ENCODE measurements around the gene CCZ1. TPM values are rescaled to one million over a fixed set of nuclear protein-coding genes. Genes with fewer than 3 reads are reported as not detected.
"Not testable (repeated sequence)": the region's sequence is repeated elsewhere in the genome, so short reads cannot be mapped to it uniquely, and the experiment has no call there.

CCZ1 gene
- total and polyA plus RNA-seq, 9 of the 15 experiments (the other 6 are each of a cell fraction or from before 2014, with no cell fraction given) = 34.5 to 94.6 (median 78.1) TPM

DNA sequence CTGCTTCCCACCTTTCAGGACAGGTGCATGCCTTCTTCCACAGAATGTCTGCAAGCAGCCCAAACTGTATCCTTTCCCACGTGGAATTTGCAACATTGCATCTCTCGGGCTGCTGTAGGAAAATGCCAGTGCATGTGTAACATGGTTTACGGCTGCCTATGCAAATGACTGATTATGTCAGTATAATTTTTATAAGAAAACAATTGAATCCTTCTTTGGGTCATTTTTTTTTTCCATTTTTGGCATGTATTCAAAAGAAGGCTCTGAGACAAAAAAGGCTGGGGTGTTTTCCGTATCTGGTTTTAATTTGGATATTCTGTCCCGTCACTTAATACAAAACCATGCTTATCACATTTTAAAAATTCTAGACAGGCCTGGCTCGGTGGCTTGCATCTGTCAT, 18.4 kb upstream of the CCZ1 start:
- DNase-seq (ENCODE audit: extremely low read depth in 1 of 4, low spot score in 3 of 4); H3K27me3 ChIP-seq (ENCODE audit: control insufficient read depth in 2 of 2, insufficient read depth in 2 of 2, low read length in 2 of 2); H3K4me3 ChIP-seq; H3K9ac ChIP-seq (ENCODE audit: insufficient read depth in 1 of 2, low read depth in 2 of 2, low read length in 2 of 2); POLR2A ChIA-PET; H3K27ac ChIP-seq (ENCODE audit: extremely low read depth, low read depth, low read length); BruUV-seq (replicated peaks); ATAC-seq; H3K79me2 ChIP-seq (ENCODE audit: control insufficient read depth, insufficient read depth, low read length); H3K9me1 ChIP-seq (ENCODE audit: control insufficient read depth, insufficient read depth, low read length); H3K36me3 ChIP-seq (ENCODE audit: control insufficient read depth, insufficient read depth, low read length); H3K9me3 ChIP-seq (replicated peaks; ENCODE audit: control insufficient read depth, insufficient read depth, low read depth, low read length); FAIRE-seq; H3K4me1 ChIP-seq (replicated peaks in 1 of 2; ENCODE audit: control insufficient read depth in 2 of 2, insufficient read depth in 2 of 2, low read length in 2 of 2); H2AFZ ChIP-seq (ENCODE audit: low read depth, low read length); intact Hi-C loops (cut with micrococcal nuclease); H4K20me1 ChIP-seq (replicated peaks; ENCODE audit: control insufficient read depth, insufficient read depth, low read length); H3K4me2 ChIP-seq (ENCODE audit: insufficient read depth, low read length); in situ Hi-C loops (cut with MboI); CTCF ChIA-PET (ENCODE audit: low intra/inter-chr PET ratio): not testable (repeated sequence)
- 31% methylated on average over 6 of the region's 6 CpGs for WGBS (ENCODE audit: insufficient coverage, low coverage, missing lambda C conversion rate)

GRCh38 chr7:5884431-5884830, 14.1 kb upstream of the CCZ1 start:
- FAIRE-seq; BruUV-seq (replicated peaks); H4K20me1 ChIP-seq (replicated peaks; ENCODE audit: control insufficient read depth, insufficient read depth, low read length); H3K9me3 ChIP-seq (replicated peaks; ENCODE audit: control insufficient read depth, insufficient read depth, low read depth, low read length); H3K27ac ChIP-seq (ENCODE audit: extremely low read depth, low read depth, low read length); H2AFZ ChIP-seq (ENCODE audit: low read depth, low read length); H3K9me1 ChIP-seq (ENCODE audit: control insufficient read depth, insufficient read depth, low read length); CTCF ChIA-PET (ENCODE audit: low intra/inter-chr PET ratio); in situ Hi-C loops (cut with MboI); H3K4me3 ChIP-seq; H3K4me1 ChIP-seq (replicated peaks in 1 of 2; ENCODE audit: control insufficient read depth in 2 of 2, insufficient read depth in 2 of 2, low read length in 2 of 2); H3K4me2 ChIP-seq (ENCODE audit: insufficient read depth, low read length); DNase-seq (ENCODE audit: extremely low read depth in 1 of 4, low spot score in 3 of 4); H3K36me3 ChIP-seq (ENCODE audit: control insufficient read depth, insufficient read depth, low read length); ATAC-seq; intact Hi-C loops (cut with micrococcal nuclease); H3K27me3 ChIP-seq (ENCODE audit: control insufficient read depth in 2 of 2, insufficient read depth in 2 of 2, low read length in 2 of 2); H3K79me2 ChIP-seq (ENCODE audit: control insufficient read depth, insufficient read depth, low read length); H3K9ac ChIP-seq (ENCODE audit: insufficient read depth in 1 of 2, low read depth in 2 of 2, low read length in 2 of 2); POLR2A ChIA-PET: not testable (repeated sequence)
- 21% methylated on average over 4 of the region's 5 CpGs for WGBS (ENCODE audit: insufficient coverage, low coverage, missing lambda C conversion rate)

- H3K9ac ChIP-seq (ENCODE audit: insufficient read depth in 1 of 2, low read depth in 2 of 2, low read length in 2 of 2); intact Hi-C loops (cut with micrococcal nuclease); BruUV-seq (replicated peaks); H2AFZ ChIP-seq (ENCODE audit: low read depth, low read length); H3K9me3 ChIP-seq (replicated peaks; ENCODE audit: control insufficient read depth, insufficient read depth, low read depth, low read length); DNase-seq (ENCODE audit: extremely low read depth in 1 of 4, low spot score in 3 of 4); CTCF ChIA-PET (ENCODE audit: low intra/inter-chr PET ratio); H3K36me3 ChIP-seq (ENCODE audit: control insufficient read depth, insufficient read depth, low read length); H3K4me2 ChIP-seq (ENCODE audit: insufficient read depth, low read length); in situ Hi-C loops (cut with MboI); FAIRE-seq; POLR2A ChIA-PET; H3K4me1 ChIP-seq (replicated peaks in 1 of 2; ENCODE audit: control insufficient read depth in 2 of 2, insufficient read depth in 2 of 2, low read length in 2 of 2); H3K27ac ChIP-seq (ENCODE audit: extremely low read depth, low read depth, low read length); ATAC-seq; H3K27me3 ChIP-seq (ENCODE audit: control insufficient read depth in 2 of 2, insufficient read depth in 2 of 2, low read length in 2 of 2); H3K79me2 ChIP-seq (ENCODE audit: control insufficient read depth, insufficient read depth, low read length); H4K20me1 ChIP-seq (replicated peaks; ENCODE audit: control insufficient read depth, insufficient read depth, low read length); H3K9me1 ChIP-seq (ENCODE audit: control insufficient read depth, insufficient read depth, low read length); H3K4me3 ChIP-seq: not testable (repeated sequence)
- 5% methylated on average over 4 of the region's 5 CpGs for WGBS (ENCODE audit: insufficient coverage, low coverage, missing lambda C conversion rate)
Observed at GRCh38 chr7:5888021-5888420, 10.5 kb upstream of the CCZ1 start.

Measured in K562 (cell line).